Measurements from ENCODE around the gene SP140L. TPM values are rescaled to one million over a fixed set of nuclear protein-coding genes. Genes with fewer than 3 reads are reported as not detected.

Gene SP140L
- total RNA-seq, 1 donor from 2014 or later = 6.6 TPM

- peaks cover 33% of the 10 kb centered on the region for H3K27me3 Mint-ChIP-seq
Measured at GRCh38 chr2:230410263-230410662, 83.3 kb downstream of the SP140L start.

GRCh38 chr2:230410861-230411569, 84.0 kb downstream of the SP140L start:
- TF ChIP-seq, protein P1, sequence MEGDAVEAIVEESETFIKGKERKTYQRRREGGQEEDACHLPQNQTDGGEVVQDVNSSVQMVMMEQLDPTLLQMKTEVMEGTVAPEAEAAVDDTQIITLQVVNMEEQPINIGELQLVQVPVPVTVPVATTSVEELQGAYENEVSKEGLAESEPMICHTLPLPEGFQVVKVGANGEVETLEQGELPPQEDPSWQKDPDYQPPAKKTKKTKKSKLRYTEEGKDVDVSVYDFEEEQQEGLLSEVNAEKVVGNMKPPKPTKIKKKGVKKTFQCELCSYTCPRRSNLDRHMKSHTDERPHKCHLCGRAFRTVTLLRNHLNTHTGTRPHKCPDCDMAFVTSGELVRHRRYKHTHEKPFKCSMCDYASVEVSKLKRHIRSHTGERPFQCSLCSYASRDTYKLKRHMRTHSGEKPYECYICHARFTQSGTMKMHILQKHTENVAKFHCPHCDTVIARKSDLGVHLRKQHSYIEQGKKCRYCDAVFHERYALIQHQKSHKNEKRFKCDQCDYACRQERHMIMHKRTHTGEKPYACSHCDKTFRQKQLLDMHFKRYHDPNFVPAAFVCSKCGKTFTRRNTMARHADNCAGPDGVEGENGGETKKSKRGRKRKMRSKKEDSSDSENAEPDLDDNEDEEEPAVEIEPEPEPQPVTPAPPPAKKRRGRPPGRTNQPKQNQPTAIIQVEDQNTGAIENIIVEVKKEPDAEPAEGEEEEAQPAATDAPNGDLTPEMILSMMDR (conservative IDR thresholded peaks at IDR 0.05) = no peak
- Mint-ChIP-seq H3K4me1 (ENCODE audit: unreplicated experiment) (no peaks in the 10 kb centered on the region), H3K36me3 (no peaks in the 10 kb centered on the region), H3K27ac (peak overlapping the region; percentile 96), H3K4me3 (peak overlapping the region; percentile 94), H3K27me3 (peaks cover 33% of the 10 kb centered on the region), H3K9me3 (no peaks in the 10 kb centered on the region)
- no peak for DNase-seq (ENCODE audit: extremely low spot score, unreplicated experiment)

More at GRCh38 chr2:230410263-230410662, 83.3 kb downstream of the SP140L start:
- Mint-ChIP-seq H3K9me3 (no peaks in the 10 kb centered on the region), H3K27ac (no peak overlapping the region), H3K4me3 (no peak overlapping the region), H3K4me1 (ENCODE audit: unreplicated experiment) (no peaks in the 10 kb centered on the region), H3K36me3 (no peaks in the 10 kb centered on the region)
- TF ChIP-seq, protein P1 (conservative IDR thresholded peaks at IDR 0.05) = no peak
- DNase-seq (ENCODE audit: extremely low spot score, unreplicated experiment) = no peak

- Mint-ChIP-seq H3K27me3 (peaks cover 33% of the 10 kb centered on the region), H3K4me3 (peak overlapping the region; percentile 94), H3K4me1 (ENCODE audit: unreplicated experiment) (no peaks in the 10 kb centered on the region), H3K27ac (peak overlapping the region; percentile 96), H3K9me3 (no peaks in the 10 kb centered on the region), H3K36me3 (no peaks in the 10 kb centered on the region)
- no peak for DNase-seq (ENCODE audit: extremely low spot score, unreplicated experiment)
- TF ChIP-seq, protein P1 (conservative IDR thresholded peaks at IDR 0.05) = peak; percentile 14
Measured at GRCh38 chr2:230411570-230412370, 84.8 kb downstream of the SP140L start.

DNA sequence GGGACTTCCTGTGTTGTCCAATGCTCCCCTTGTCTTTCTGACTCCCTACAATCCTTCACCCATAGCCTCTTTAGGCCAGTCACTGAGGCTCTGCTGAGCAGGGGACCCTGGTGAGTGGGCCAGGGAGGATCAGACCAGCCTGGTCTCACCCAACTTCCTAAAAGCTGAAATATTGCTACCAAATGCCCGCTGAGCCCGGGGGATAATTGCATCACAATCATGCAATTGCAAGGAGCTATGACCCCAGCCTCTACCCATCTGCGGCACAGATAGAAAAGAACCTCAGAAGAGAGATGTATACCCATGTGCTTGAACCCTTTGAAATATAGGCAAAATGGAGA, 85.3 kb downstream of the SP140L start:
- Mint-ChIP-seq H3K4me1 (ENCODE audit: unreplicated experiment) (no peaks in the 10 kb centered on the region), H3K4me3 (peak overlapping the region; percentile 94), H3K27ac (peak overlapping the region; percentile 72), H3K36me3 (no peaks in the 10 kb centered on the region), H3K9me3 (no peaks in the 10 kb centered on the region), H3K27me3 (peaks cover 33% of the 10 kb centered on the region)
- TF ChIP-seq, protein P1 (conservative IDR thresholded peaks at IDR 0.05) = no peak
- DNase-seq (ENCODE audit: extremely low spot score, unreplicated experiment) = no peak

GRCh38 chr2:230412846-230413245, 85.9 kb downstream of the SP140L start:
- no peaks in the 10 kb centered on the region for H3K36me3 Mint-ChIP-seq
- DNase-seq (ENCODE audit: extremely low spot score, unreplicated experiment) = no peak
- no peaks in the 10 kb centered on the region for H3K9me3 Mint-ChIP-seq
- peak overlapping the region; percentile 94 for H3K4me3 Mint-ChIP-seq
- TF ChIP-seq, protein P1 (conservative IDR thresholded peaks at IDR 0.05) = no peak
- peaks cover 33% of the 10 kb centered on the region for H3K27me3 Mint-ChIP-seq
- no peaks in the 10 kb centered on the region for H3K4me1 Mint-ChIP-seq (ENCODE audit: unreplicated experiment)
- peak overlapping the region; percentile 72 for H3K27ac Mint-ChIP-seq
